Stimulated activated CD4-positive, alpha-beta T cell treated with anti-CD3 and anti-CD28 coated beads, TNF-alpha, amount 100 ng/mL, for 1 hour (primary cell): ENCODE data around the gene NELFCD.
"Not testable (repeated sequence)": the region's sequence is repeated elsewhere in the genome, so short reads cannot be mapped to it uniquely, and the experiment has no call there.

ENCODE experiments used
- DNase-seq, 3 donors: peaks; one replicate each; pipeline ENCODE4 v3.0.0-alpha.2; 2020; ENCODE audit warnings: low read depth in 3 of 3, low spot score in 1 of 3

The NELFCD gene

DNA sequence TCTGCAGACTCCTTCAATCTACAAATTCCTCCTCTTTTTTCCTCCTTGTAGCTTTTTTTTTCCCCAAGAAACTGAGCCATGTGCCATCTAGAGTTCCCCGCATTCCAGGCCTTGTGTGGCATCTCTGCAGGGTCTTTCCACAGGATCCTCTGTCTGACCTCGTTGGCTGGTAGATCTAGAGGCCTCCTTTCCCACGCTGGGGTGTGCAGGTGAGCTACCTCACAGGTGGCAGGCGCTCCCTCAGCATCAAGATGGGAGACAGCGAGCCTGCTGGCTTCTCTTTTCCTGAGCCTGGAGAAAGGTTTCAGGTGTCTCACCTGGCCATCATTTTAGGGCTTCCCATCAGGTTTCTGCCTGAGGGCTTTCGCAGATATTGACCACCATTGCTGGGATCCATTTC is 9.6 kb upstream of the NELFCD start:
- no peak for DNase-seq

DNA sequence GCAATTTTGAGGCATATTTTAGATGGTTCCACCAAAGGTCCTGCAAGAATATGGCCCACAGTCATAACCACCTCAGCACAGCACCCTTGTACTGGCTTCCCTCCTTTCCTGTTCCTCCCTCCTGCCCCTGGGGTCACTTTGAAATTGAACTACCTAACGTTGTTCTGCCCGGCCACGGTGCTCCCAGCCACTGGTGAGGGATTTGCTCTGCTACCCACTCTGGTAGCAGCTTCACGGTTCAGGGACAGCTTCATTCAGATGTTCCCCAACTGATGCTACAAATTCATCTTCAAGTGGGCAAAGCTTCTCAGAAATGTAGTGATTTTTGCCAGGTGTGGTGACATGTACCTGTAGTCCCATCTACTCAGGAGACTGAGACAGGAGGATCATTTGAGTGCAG is 7.9 kb upstream of the NELFCD start:
- no peak for DNase-seq

DNA sequence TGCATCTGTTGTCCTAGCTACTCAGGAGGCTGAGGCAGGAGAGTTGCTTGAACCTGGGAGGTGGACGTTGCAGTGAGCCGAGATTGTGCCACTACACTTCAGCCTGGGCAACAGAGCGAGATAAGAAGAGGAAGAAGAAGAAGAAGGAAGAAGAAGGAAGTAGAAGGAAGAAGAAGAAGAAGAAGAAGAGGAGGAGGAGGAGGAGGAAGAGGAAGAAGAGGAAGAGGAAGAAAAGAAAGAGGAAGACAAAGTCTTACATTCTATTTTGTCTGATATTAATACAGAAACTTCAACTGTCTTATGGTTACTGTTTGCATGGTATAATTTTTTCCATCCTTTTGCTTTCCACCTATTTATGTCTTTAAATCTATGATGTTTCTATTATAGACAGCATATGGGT is 7.2 kb upstream of the NELFCD start:
- DNase-seq, result no peak

DNA sequence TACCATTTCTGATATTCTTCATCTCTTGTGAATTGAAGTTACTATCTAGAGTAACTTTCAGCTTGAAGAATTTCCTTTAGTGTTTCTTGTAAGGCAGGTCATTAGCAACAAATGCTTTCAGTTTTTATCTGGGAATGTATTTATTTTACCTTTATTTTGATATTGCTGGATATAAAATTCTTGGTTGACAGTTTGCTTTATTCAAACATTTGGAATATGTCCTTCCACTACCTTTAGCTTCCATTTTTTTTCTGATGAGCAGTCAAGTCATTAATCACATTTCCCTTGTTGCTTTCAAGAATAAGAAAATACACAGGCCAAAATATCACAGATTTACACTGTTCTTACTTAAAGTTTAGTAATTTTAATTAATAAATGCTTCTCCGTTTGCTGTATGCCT is 5.7 kb upstream of the NELFCD start:
- DNase-seq, result no peak

DNA sequence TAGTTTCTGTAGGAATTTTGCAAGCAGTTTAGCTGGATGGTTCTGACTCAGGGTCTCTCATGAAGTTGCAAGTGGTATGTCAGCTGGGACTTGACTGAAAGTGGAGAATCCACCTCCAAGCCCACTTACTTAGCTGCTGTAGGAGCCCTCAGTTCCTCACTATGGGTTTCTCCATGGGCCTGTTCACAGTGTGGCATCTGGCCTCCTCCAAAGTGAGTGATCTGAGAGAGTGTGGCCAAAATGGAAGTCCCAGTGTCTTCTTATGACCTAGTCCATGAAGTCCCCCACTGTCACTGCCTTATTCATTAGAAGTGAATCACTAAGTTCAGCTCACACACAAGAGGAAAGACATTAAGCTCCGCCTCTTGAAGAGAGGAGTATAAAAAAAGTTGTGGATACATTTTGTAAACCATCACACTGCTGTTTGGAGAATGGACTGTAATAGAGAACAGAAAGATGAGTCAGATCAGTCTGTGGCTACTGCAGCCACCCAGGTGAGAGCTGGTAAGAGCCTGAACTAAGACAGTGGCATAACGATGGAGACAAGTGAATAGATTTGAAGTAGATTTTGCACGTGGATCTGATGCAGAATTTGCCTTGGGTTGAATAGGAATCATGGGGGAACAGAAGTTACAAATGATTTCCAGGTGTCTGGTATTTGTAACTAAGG is 4.9 kb upstream of the NELFCD start:
- no peak for DNase-seq

DNA sequence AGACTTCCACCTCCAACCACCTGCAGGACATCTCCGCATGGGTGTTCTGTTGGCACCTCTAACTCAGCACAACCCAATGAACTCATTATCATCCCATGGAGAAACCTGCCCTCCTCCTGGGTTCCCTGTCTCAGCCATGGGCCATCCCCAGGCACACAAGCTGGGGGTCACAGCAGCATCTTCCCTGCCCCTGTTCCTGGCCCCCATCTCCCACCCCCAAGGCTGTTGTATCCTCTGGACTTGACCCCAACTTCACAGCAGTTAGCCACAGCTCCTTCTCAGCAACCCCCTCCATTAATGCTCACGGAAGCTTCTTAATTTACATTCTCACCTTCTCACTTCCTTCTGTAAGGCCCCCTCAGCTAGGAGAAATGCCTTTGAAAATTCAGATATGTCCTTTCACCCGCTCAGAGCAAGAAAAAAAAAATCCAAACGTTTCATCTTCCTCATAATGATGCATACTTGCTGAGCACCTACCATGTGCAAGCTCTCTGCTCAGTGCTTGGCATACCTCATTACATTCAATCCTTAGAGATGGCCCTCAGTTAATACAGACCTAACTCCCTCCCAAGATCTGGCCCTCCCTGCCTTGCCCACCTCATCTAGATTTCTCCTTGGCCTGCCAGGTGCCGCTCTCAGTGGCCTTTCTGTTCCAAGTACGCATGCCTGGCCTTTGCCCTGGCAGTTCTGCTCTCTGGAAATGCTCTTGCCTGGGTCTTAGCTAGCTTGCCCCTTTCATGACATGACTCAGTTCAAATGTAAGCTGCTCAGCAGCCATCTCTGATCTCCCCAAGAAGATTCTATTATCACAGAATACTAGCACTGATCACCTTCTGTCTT is 2.5 kb upstream of the NELFCD start:
- DNase-seq, result no peak

DNA sequence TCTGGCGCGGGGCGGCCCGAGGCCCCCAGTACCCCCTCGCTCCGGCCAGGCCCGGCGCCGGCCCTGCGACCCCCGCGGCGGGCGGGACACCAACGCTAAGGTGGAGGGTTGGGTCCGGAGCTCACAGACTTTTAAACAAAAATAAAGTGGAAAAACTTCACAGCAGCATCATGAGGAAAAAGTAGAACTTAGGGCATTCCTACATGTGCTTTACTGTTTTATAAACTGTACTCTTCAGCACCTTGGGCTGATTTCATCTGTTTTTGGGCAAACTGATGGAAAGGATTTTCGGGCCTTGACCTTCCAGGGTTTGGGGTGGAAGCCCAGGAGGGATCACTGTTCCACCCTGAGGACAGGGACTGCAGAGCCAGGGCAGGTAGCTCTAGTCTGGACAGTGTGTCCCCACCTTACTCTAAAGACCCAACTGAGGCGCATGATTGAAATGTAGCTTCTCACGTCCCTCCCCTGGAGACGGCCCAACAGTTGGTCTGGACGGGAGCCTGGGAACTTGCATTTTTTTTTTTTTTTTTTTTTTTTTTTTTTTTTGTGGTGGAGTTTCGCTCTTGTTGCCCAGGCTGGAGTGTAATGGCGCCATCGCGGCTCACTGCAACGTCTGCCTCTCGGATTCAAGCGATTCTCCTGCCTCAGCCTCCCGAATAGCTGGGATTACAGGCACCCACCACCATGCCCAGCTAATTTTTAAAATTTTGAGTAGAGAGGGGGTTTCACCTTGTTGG is 740 bp downstream of the NELFCD start:
- DNase-seq, result no peak

DNA sequence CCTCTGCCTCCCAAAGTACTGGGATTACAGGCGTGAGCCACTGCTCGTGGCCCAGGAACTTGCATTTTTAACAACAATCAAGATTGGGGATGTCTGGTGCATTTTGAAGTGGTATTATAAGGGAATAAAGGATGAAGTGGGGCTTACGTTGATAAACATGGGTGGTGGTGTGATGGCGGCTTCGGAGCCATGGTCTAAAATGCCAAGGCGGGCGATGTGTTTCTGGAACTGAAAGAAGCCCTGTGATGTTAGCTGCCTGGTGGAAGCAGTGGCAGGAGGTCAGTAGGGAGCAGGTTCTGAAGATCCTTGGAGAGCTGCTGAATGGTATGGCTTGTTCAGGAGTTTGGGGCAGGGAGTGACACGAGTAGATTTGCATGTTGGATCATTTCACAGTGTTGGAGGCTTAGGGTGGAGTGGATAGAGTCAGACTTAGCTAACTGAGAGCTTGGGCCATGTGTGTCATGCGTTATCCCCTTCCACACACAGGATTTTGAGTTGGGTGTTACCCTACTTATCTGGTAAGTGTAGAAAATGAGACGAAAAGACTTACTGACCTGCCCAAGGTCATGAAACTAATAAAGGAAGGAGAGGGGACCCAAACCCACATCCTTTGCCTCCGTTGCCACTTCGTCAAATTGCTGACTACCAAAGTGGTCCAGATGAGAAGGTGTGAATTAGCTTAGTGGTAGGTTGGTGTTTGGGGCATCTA is 1.5 kb downstream of the NELFCD start:
- DNase-seq, result no peak

DNA sequence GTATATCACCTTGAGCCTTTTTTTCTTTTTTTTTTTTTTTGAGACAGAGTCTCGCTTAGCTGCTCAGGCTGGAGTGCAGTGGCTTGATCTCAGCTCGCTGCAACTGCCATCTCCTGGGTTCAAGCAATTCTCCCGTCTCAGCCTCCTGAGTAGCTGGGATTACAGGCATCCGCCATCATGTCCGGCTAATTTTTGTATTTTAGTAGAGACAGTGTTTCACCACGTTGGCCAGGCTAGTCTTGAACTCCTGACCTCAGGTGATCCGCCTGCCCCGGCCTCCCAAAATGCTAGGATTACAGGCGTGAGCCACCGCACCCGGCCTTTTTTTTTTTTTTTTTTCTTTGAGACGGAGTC is 2.0 kb downstream of the NELFCD start:
- not testable (repeated sequence) for DNase-seq

DNA sequence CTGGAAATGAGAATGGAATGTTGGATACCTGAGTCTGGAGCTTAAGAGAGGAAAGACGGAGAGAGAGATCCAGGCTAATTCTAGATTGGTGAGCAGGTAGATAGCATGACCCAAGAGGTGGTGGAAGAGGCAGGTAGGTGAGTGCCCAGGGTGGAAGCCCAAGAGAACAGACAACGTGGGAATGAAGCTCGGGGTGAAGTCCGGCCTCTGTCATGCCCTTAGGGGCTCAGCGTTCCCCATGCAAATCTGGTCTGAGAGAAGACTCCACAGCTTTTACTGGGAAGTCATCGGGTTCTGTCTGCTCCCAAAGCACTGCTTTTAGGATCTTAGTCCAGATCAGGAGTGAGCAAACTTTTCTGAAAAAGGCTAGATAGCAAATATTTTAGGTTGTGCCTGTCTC is 3.6 kb downstream of the NELFCD start:
- no peak for DNase-seq

DNA sequence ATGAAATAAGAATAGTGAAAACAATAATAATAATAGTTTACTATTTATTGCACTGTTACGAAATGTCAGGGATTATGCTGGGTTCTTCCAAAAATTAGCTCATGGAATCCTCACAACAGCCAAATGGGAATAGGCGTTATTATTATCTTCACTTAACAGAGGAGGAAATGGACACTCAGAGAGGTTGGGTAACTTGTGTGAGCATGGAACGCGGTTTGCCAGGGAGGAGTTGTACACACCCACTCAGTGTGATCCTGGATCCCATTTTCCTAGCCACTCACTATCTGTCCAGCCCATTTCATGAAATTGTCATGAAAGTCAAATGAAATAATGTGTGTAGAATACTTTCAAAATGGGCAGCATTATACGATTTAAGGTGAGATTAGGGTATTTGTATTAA is 4.6 kb downstream of the NELFCD start:
- no peak for DNase-seq

DNA sequence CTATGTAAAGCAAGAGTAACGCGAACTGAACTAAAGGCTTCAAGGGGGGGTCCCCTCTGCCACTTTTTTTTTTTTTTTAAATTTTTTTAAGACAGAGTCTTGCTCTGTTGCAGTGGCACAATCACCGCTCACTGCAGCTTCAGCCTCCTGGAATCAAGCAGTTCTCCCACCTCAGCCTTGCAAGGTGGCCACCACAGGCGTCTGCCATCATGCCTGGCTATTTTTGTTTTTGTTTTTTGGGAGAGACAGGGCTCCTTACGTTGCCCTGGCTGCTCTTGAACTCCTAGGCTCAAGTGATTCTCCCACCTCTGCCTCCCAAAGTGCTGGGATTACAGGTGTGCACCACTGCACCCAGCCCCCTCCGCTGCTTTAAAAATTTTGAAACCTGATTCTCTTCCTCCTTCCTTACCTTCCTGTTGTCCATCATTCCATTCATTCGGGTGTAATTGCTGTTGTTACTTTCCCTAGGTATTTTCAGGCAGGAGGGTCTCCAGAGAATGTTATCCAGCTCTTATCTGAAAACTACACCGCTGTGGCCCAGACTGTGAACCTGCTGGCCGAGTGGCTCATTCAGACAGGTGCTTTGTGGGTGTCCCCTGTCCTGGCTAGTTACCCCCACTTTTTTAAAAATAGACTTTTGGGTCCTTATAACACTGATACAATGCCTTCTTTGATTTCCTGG is 5.4 kb downstream of the NELFCD start:
- no peak for DNase-seq

DNA sequence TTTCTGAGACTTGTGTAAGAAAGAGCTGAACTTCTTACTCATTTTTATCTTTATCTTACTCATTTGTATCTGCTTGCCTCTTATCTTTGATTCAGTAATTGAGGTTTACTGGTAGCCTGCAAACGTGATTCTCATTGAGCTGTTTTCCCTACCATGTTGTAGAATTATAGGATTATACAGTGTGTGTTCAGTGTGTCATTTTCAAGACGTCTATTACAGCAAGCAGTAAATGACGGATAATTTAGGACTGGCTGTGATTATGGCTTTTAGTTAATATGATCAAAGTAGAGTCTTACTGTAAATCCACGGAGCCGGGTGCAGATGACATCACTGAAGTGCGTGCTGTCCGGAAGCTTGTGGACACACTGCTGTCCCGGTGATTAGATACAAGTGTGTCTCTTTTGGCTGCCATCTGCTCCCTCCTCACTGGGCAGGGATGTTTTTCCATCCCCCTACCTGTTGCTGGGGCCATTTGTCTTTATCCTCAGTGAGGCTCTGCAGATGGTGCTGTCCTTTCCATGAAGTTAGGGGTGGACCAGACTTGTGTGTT is 6.0 kb downstream of the NELFCD start:
- no peak for DNase-seq

DNA sequence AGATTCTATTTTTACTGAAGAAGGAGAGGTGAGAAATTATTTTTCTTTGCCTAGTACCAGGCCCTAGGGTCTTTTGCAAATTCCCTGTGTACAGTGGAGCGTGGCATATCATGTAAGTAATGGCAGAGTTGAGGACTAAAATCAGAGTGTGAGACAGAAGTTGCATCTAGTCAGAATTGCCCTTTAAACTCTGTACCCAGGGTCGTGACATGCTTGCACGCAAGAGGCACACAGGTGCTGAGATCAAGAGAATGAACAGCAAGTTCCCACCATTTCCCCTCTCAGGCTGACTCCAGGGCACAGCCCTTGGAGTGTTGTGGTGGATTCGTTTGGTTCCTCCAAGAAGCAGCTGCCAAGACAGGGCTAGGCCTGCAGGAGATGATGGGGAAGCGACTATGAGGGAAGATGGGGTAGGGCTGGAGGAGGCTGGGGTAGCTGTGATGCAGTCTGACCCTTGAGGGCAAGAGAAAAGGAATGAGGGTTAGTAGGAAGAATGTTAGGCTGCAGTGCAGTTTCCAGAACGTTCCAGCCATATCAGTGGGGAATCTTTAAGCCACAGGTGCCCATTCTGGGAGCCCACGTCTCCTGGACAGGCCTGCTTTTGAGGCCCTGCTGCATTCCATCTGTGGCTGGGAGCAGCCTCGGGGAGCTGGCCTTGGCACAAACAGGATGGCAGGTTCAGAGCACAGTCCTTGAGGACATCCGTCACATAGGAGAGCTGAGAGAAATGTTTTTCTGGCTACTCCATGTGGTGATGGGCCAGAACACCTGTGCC is 6.9 kb downstream of the NELFCD start:
- DNase-seq, result no peak

DNA sequence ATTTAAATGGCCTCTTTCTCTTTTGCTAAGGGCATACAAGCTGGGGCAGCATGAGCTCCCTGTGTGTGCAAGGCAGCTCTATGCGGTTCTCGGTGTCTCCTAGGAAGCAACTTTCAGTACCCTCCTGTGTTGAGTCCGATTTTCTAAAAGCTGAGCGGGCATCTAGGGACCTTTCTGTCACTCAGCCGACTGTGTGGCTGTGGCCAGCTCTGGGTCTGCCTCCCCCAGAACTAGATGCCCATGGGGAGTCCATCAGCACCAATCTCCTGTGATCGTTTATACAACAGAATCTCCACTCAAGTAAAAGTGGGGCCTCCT is 7.5 kb downstream of the NELFCD start:
- no peak for DNase-seq

DNA sequence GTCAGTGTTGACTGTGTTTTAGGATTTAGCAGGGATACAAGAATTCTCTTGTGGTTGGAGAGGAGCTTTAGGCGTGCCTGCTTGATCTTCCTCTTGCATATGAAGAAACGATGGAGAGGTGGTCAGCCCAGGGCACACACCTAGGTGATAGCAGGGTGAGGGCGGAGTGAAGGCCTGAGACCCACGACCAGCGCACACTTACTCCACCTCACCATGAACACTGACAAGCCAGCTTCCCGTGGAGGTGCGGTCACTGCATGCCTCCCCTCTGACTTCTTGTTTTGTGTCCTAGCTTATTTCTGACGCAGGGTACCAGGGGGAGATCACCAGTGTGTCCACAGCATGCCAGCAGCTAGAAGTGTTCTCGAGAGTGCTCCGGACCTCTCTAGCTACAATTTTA is 8.1 kb downstream of the NELFCD start:
- no peak for DNase-seq

DNA sequence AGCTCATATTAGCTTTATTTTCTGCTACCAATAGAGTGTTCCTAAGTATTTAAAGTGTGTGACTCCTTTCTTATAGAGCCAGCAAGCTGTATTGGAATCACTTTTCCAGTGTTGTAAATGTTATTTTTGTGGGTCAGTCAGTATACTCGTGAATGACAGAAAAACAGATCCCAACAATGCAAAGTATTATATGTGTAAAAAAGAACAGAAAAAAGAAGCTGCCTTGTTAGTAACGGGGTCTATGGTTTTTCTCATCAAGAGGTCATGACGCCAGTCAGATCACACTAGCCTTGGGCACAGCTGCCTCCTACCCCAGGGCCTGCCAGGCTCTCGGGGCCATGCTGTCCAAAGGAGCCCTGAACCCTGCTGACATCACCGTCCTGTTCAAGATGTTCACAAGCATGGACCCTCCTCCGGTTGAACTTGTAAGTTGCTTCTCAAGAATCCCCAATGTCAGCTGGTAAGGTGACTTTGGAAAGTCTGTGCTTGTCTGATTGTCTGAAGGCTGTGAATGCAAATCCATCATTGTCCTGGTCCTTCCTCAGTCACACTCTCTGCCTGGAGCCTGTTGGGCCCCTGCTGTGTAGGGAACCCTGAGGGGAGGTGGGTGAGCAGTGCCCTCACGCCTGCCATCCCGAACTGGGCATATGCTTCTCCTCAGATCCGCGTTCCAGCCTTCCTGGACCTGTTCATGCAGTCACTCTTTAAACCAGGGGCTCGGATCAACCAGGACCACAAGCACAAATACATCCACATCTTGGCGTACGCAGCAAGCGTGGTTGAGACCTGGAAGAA is 9.8 kb downstream of the NELFCD start:
- DNase-seq, result no peak

DNA sequence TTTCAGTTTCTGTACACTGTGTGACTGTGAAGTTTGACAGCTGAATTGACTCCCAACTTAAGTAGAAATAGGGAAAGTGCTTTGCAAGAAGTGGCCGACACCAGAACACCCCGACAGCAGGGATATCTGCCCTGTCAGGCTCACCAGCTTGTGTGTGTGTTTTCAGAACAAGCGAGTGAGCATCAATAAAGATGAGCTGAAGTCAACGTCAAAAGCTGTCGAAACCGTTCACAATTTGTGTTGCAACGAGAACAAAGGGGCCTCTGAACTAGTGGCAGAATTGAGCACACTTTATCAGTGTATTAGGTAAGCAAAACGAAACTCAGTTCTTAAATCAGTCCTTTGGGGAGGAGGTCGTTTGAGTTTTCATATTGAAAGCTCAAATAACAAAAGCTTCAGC is 10.7 kb downstream of the NELFCD start:
- no peak for DNase-seq

DNA sequence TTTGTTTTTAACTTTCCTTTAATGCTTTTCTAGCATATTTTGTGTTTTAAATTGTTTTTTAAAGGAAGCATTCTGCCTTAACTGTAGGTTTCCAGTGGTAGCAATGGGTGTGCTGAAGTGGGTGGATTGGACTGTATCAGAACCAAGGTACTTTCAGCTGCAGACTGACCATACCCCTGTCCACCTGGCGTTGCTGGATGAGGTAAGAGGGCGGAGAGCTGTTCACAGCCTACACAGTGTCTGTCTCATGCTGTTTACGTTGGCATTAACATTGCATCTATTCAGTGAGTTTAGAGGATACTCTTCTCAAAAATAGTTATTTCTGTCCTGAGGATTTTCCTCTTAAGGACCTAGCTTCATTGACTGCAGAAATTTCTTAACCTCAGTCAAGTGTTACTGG is 11.9 kb downstream of the NELFCD start:
- no peak for DNase-seq
